Stomach (tissue), 9 donors: ENCODE data around the gene ERGIC2. TPM values are rescaled to one million over a fixed set of nuclear protein-coding genes. Genes with fewer than 3 reads are reported as not detected.

Experiments
- DNase-seq, 2 donors: peaks; one replicate each; pipeline versions ENCODE4 v3.0.0 to v3.0.0-alpha.2; 2013 to 2019
- H3K27ac ChIP-seq, 5 donors: fragments of 200-600 bp in 4 of 5; sonication (generic) in 4 of 5; one replicate each; pipeline ENCODE4 v1.5.1; 2013 to 2019; ENCODE audit warnings: mild to moderate bottlenecking in 1 of 5, moderate library complexity in 1 of 5
- H3K27me3 ChIP-seq, 3 donors: fragments of 200-600 bp; sonication (generic); one replicate each; pipeline ENCODE4 v1.5.1; 2017 to 2019; ENCODE audit warnings: mixed run types in 1 of 3
- H3K36me3 ChIP-seq, 4 donors: fragments of 200-600 bp; sonication (generic); 1 replicate in 3 of 4; 2 replicates in 1 of 4; pipeline ENCODE4 v1.5.1; 2016 to 2019
- H3K4me1 ChIP-seq, 4 donors: fragments of 200-600 bp; sonication (generic); one replicate each; pipeline ENCODE4 v1.5.1; 2016 to 2019
- H3K4me3 ChIP-seq, 4 donors: fragments of 200-600 bp; sonication (generic) in 3 of 4; one replicate each; pipeline ENCODE4 v1.5.1; 2016 to 2019; ENCODE audit warnings: mild to moderate bottlenecking in 1 of 4
- H3K9me3 ChIP-seq, 4 donors: fragments of 200-600 bp; sonication (generic); one replicate each; pipeline ENCODE4 v1.5.1; 2016 to 2019
- EP300 ChIP-seq: sonication (generic); formaldehyde crosslinking; IDR thresholded peaks from one replicate; pipeline ENCODE4 v1.6.1; 2017; ENCODE audit warnings: antibody characterized with exemption
- POLR2A ChIP-seq, 4 donors: fragments of 450-650 bp; IDR thresholded peaks; one replicate each; pipeline ENCODE4 v1.6.1; 2016; ENCODE audit warnings: antibody characterized with exemption in 4 of 4, control low read depth in 2 of 4, mild to moderate bottlenecking in 1 of 4, moderate library complexity in 1 of 4
- POLR2AphosphoS5 ChIP-seq, 3 donors: sonication (generic); formaldehyde crosslinking; IDR thresholded peaks; one replicate each; pipeline ENCODE4 v1.6.1; 2016; ENCODE audit warnings: antibody characterized with exemption in 3 of 3
- WGBS, 5 donors: extraction: QIAGEN DNeasy Blood & Tissue Kit in 3 of 5; methylation state at CpG; one replicate each; pipeline versions ENCODE4 v1.1.5 to v1.1.7; 2013 to 2018; 5-methylcytosine and 5-hydroxymethylcytosine counted together
- intact Hi-C: fragments of 100-400 bp; cut with DNase I; formaldehyde crosslinking; loops from one replicate; pipeline ENCODE4 v1.15.1; 2023; ENCODE audit warnings: low total_unique reads
- polyA plus RNA-seq, 3 donors: library from polyadenylated mRNA; stranded (reverse); fragments of 200-250 nt; gene quantifications; one replicate each; pipeline ENCODE4 v1.2.3, GENCODE V29; 2013
- total RNA-seq, 5 donors: library from RNA; depleted of rRNA; stranded (reverse); fragments of >200 nt; gene quantifications; one replicate each; pipeline versions ENCODE4 v1.1.0 to v1.2.3, GENCODE V29; 2014 to 2016
- TF ChIP-seq, protein P1 (sequence below), 7 experiments: fragments of 450-650 bp in 4 of 7; fragments of 200-600 bp in 3 of 7; sonication (generic) in 3 of 7; IDR thresholded peaks; one replicate each; pipeline ENCODE4 v1.5.1; 2016 to 2019; ENCODE audit warnings: antibody characterized with exemption in 7 of 7, control low read depth in 2 of 7, mild to moderate bottlenecking in 1 of 7
- donor health status: healthy with polysubstance abuse.
- donor health status: Bipolar disorder and iron deficiency.
- donor health status: healthy.

Gene ERGIC2
- total and polyA plus RNA-seq, 8 donors = 17.4 to 45.7 (median 33.2) TPM

DNA sequence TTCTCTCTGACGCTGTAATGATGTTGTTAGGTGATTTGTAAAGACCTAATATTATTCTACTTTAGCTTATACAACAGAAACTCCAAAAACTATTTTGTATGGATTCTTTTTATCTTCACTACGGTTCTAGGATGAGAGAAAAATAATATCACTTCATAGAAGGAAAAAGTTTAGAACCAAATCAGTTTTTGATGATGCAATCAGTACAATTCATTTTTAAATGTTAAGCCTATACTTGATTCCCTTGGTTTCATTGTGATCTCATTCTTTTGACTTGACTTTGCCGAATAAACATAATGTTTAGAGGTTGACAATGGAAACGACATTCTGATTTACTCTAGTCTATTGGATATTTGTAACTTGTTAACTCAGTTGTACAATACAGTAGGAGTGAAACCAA, 24.6 kb upstream of the ERGIC2 start:
- no peaks in the 10 kb centered on the region for H3K9me3 ChIP-seq
- H3K27me3 ChIP-seq = no peaks in the 10 kb centered on the region
- H3K4me1 ChIP-seq = no peaks in the 10 kb centered on the region
- H3K27ac ChIP-seq = no peak overlapping the region
- intact Hi-C loops = no loop called here
- WGBS, 5 donors = 54 to 71% (median 61%) methylated on average over 4 of the region's 4 CpGs
- DNase-seq = no peak
- H3K36me3 ChIP-seq = no peaks in the 10 kb centered on the region
- TF ChIP-seq POLR2A (IDR thresholded peaks at IDR 0.05) (no peak), EP300 (no peak), POLR2AphosphoS5 (IDR thresholded peaks at IDR 0.05) (no peak)
- TF ChIP-seq, protein P1, sequence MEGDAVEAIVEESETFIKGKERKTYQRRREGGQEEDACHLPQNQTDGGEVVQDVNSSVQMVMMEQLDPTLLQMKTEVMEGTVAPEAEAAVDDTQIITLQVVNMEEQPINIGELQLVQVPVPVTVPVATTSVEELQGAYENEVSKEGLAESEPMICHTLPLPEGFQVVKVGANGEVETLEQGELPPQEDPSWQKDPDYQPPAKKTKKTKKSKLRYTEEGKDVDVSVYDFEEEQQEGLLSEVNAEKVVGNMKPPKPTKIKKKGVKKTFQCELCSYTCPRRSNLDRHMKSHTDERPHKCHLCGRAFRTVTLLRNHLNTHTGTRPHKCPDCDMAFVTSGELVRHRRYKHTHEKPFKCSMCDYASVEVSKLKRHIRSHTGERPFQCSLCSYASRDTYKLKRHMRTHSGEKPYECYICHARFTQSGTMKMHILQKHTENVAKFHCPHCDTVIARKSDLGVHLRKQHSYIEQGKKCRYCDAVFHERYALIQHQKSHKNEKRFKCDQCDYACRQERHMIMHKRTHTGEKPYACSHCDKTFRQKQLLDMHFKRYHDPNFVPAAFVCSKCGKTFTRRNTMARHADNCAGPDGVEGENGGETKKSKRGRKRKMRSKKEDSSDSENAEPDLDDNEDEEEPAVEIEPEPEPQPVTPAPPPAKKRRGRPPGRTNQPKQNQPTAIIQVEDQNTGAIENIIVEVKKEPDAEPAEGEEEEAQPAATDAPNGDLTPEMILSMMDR (IDR thresholded peaks at IDR 0.05) = no peak
- H3K4me3 ChIP-seq = no peak overlapping the region

DNA sequence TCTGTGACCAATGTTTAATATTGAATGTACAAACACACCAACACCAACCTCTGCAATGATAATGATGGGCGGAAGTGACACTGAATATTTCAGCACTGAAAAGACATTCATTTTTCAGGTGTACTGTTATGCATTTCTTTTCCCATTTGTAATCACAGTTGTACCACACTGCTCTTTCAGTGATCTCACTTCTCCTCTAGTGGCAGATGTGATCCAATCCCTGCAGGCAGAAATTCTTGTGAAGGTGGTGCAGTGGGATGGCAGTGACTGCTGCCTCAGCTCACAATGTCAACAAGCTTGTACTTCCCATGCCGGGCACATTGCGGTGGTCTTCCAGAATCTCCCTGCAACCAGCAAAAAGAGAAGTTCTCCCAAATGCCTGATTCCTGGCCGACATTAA, 23.0 kb upstream of the ERGIC2 start:
- Histone ChIP-seq H3K36me3 (no peaks in the 10 kb centered on the region), H3K27ac (no peak overlapping the region), H3K4me1 (no peaks in the 10 kb centered on the region), H3K27me3 (no peaks in the 10 kb centered on the region), H3K9me3 (no peaks in the 10 kb centered on the region), H3K4me3 (no peak overlapping the region)
- TF ChIP-seq, protein P1 (IDR thresholded peaks at IDR 0.05) = no peak
- TF ChIP-seq POLR2A (IDR thresholded peaks at IDR 0.05) = no peak
- no peak for TF ChIP-seq EP300
- TF ChIP-seq POLR2AphosphoS5 (IDR thresholded peaks at IDR 0.05) = no peak
- intact Hi-C loops = no loop called here
- WGBS, 5 donors = 61 to 75% (median 67%) methylated on average over 4 of the region's 4 CpGs
- DNase-seq = no peak

DNA sequence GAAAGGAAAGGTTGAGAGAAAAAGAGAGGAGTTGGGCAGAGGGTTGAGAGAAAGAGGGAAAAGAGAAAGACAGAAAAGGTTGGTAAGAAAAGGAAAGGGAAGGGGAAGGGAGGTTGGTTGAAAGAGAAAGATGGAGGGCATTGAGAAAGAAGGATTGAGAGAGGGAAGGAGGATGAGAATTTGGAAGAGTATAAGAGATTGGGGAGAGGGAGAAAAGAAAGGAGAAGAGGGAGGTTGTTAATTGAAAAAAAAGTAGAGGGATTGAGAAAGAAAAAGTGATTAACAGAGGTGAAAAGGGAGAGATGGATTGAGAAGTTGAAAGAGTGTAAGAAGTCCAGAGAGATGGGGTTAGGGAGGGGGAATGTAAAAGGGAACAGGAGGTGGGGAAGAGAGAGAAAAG, 21.5 kb upstream of the ERGIC2 start:
- Histone ChIP-seq H3K27me3 (no peaks in the 10 kb centered on the region), H3K36me3 (no peaks in the 10 kb centered on the region), H3K4me1 (no peaks in the 10 kb centered on the region), H3K4me3 (no peak overlapping the region), H3K9me3 (no peaks in the 10 kb centered on the region), H3K27ac (no peak overlapping the region)
- intact Hi-C loops = no loop called here
- no peak for DNase-seq
- TF ChIP-seq POLR2A (IDR thresholded peaks at IDR 0.05) = no peak
- TF ChIP-seq, protein P1 (IDR thresholded peaks at IDR 0.05) = no peak

DNA sequence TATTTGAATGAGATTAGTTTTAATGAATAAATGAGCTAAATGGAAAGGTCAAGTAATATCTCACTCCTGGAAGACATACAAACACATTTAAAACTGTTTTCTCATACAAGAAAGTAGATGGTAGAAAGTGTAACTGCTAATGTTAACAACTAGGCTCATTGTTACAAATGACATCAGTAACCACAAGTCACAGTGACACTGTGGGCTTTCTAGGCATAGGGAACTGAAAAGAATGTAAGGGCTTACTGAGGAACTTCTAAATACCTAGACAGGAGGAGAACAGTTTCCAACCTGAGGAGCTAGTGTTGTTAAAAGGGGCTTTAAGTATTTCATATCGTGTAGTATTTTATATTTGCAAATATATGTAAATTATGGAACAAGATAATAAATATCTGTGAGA, 17.5 kb upstream of the ERGIC2 start:
- Histone ChIP-seq H3K4me3 (no peak overlapping the region), H3K36me3 (no peaks in the 10 kb centered on the region), H3K27ac (no peak overlapping the region), H3K4me1 (no peaks in the 10 kb centered on the region), H3K9me3 (no peaks in the 10 kb centered on the region), H3K27me3 (no peaks in the 10 kb centered on the region)
- no peak for TF ChIP-seq POLR2A (IDR thresholded peaks at IDR 0.05)
- TF ChIP-seq POLR2AphosphoS5 (IDR thresholded peaks at IDR 0.05) = no peak
- TF ChIP-seq, protein P1 (IDR thresholded peaks at IDR 0.05) = no peak
- TF ChIP-seq EP300 = no peak
- intact Hi-C loops = no loop called here
- DNase-seq = no peak
- WGBS, 5 donors = 89 to 97% (median 93%) methylated on average over 1 of the region's 1 CpG

DNA sequence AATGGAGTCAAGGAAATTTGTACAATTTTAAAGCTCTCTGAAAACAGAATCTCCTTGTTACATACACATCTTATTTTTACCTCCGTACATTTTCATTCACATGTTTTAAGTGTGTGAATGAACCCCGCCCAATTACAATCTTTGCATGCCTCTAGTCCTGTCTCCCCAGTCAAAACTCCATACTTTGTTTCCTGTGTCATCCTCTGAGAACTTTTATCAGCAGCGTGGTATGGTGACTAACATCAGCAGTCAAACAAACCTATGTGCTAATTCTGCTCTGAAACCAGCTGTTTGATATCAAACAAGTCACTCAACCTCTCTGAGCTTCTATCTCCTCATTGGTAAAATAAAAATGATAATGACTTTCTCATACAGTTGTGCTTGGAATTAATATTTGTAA, 15.8 kb upstream of the ERGIC2 start:
- no peak for DNase-seq
- H3K9me3 ChIP-seq = no peaks in the 10 kb centered on the region
- TF ChIP-seq POLR2AphosphoS5 (IDR thresholded peaks at IDR 0.05) (no peak), EP300 (no peak), POLR2A (IDR thresholded peaks at IDR 0.05) (no peak)
- TF ChIP-seq, protein P1 (IDR thresholded peaks at IDR 0.05) = no peak
- H3K27me3 ChIP-seq = no peaks in the 10 kb centered on the region
- no peaks in the 10 kb centered on the region for H3K4me1 ChIP-seq
- no peak overlapping the region for H3K4me3 ChIP-seq
- no peaks in the 10 kb centered on the region for H3K36me3 ChIP-seq
- H3K27ac ChIP-seq = no peak overlapping the region
- 63 to 74% (median 65%) methylated on average over 3 of the region's 3 CpGs for WGBS, 5 donors
- intact Hi-C loops = no loop called here
